HL-60 (cell line): ENCODE data around the gene ERC2.

ENCODE experiments used
- CTCF ChIP-seq: IDR thresholded peaks from one replicate; pipeline ENCODE4 v1.5.1; 2011; ENCODE audit warnings: low read length, control low read depth, inconsistent platforms; ENCODE audit not compliant: insufficient read depth
- GABPA ChIP-seq: IDR thresholded peaks from 2 replicates; pipeline ENCODE4 v1.6.1; 2012; ENCODE audit warnings: low read depth
- POLR2AphosphoS5 ChIP-seq: IDR thresholded peaks from 2 replicates; pipeline ENCODE4 v1.6.1; 2012; ENCODE audit warnings: low read depth
- REST ChIP-seq: IDR thresholded peaks from 2 replicates; pipeline ENCODE4 v1.6.1; 2012; ENCODE audit warnings: low read depth; ENCODE audit not compliant: insufficient replicate concordance
- SPI1 ChIP-seq: IDR thresholded peaks from 2 replicates; pipeline ENCODE4 v1.6.1; 2012; ENCODE audit warnings: low read depth, mild to moderate bottlenecking, borderline replicate concordance

- no peak for TF ChIP-seq CTCF
- TF ChIP-seq REST = no peak
- no peak for TF ChIP-seq POLR2AphosphoS5
- TF ChIP-seq SPI1 = no peak
- TF ChIP-seq GABPA = no peak
Observed at GRCh38 chr3:56408761-56409196, 59.5 kb downstream of the ERC2 start.
